Neural crest cell (in vitro differentiated cells): ENCODE measurements around the gene RABL2A. TPM values are rescaled to one million over a fixed set of nuclear protein-coding genes. Genes with fewer than 3 reads are reported as not detected.
A peak's percentile ranks its signal among the peaks of the same experiment; 100 is the strongest.
"Not testable (repeated sequence)": the region's sequence is repeated elsewhere in the genome, so short reads cannot be mapped to it uniquely, and the experiment has no call there.

Source experiments
- DNase-seq: peaks from one replicate; pipeline ENCODE4 v3.0.0; 2021; ENCODE audit warnings: low read depth, mixed read lengths, low spot score
- H3K27ac Mint-ChIP-seq: one replicate; pipeline ENCODE4 v1.8.0; 2021; ENCODE audit warnings: mild to moderate bottlenecking, mixed read lengths; ENCODE audit not compliant: unreplicated experiment
- H3K27me3 Mint-ChIP-seq: 2 replicates; pipeline ENCODE4 v1.8.0; 2021; ENCODE audit warnings: low read depth, mild to moderate bottlenecking, mixed read lengths
- H3K36me3 Mint-ChIP-seq: 2 replicates; pipeline ENCODE4 v1.8.0; 2021; ENCODE audit warnings: low read depth, mild to moderate bottlenecking, mixed read lengths
- H3K4me1 Mint-ChIP-seq: 2 replicates; pipeline ENCODE4 v1.8.0; 2021; ENCODE audit warnings: mixed read lengths
- H3K4me3 Mint-ChIP-seq: one replicate; pipeline ENCODE4 v1.8.0; 2021; ENCODE audit warnings: mild to moderate bottlenecking, mixed read lengths
- H3K9me3 Mint-ChIP-seq: 2 replicates; pipeline ENCODE4 v1.8.0; 2021; ENCODE audit warnings: mixed read lengths
- total RNA-seq: library from RNA; stranded (reverse); gene quantifications from 2 replicates; pipeline ENCODE4 v1.2.1, GENCODE V29; 2021
- TF ChIP-seq, protein P1 (sequence below): fragments of 200-600 bp; sonication (generic); conservative IDR thresholded peaks from 2 replicates; pipeline ENCODE4 v1.5.0; 2021; ENCODE audit warnings: antibody characterized with exemption, mild to moderate bottlenecking

Gene RABL2A
- total RNA-seq, 1 donor from 2014 or later: 35.4 TPM

DNA sequence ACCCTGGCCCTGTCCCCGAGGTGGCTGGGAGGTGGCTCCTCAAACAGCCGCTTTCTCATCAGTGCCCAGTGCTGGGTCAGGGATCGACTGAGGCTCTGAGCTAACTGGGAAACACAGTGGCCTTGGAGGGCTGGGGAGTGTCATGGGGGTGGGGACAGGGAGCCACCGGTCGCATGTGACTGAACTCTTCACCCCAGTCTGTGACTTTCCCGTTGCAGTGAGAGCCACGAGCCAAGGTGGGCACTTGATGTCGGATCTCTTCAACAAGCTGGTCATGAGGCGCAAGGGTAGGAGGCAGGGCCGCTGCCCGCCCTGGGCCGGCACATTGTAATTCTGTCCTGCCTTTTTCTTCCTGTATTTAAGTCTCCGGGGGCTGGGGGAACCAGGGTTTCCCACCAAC is 28.9 kb upstream of the RABL2A start:
- not testable (repeated sequence) for DNase-seq, H3K9me3 Mint-ChIP-seq, H3K36me3 Mint-ChIP-seq, H3K27ac Mint-ChIP-seq, H3K27me3 Mint-ChIP-seq, H3K4me1 Mint-ChIP-seq, H3K4me3 Mint-ChIP-seq

DNA sequence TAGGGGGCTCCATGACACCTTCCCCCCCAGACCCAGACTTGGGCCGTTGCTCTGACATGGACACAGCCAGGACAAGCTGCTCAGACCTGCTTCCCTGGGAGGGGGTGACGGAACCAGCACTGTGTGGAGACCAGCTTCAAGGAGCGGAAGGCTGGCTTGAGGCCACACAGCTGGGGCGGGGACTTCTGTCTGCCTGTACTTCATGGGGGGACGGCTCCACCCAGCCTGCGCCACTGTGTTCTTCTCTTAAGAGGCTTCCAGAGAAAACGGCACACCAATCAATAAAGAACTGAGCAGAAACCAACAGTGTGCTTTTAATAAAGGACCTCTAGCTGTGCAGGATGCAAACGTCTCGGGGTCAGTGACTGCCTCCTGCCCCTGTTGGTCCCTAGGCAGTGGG is 28.3 kb upstream of the RABL2A start:
- not testable (repeated sequence) for H3K4me1 Mint-ChIP-seq, H3K27ac Mint-ChIP-seq, DNase-seq, H3K36me3 Mint-ChIP-seq, H3K4me3 Mint-ChIP-seq, H3K9me3 Mint-ChIP-seq, H3K27me3 Mint-ChIP-seq

DNA sequence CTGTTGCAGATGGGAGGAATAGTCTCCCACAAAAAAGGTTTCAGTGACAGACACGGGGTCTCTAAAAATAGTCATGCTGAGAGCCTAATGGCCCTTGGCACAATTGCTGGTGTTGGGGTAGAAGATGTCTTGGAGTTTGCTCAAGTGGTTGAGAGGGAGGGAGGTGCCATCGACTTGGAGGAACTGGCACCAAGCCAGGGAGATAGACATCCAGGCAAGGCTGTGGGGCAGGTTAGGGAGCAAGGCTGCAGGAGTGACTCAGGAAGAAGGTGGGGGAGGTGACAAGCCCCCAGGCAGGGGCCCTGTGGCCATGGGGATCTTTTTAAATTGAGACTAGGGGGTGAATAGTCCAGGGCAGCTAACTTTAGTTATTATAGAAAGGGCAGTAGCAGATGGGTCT is 27.9 kb upstream of the RABL2A start:
- not testable (repeated sequence) for H3K36me3 Mint-ChIP-seq, H3K27ac Mint-ChIP-seq, H3K27me3 Mint-ChIP-seq, DNase-seq, H3K9me3 Mint-ChIP-seq, H3K4me1 Mint-ChIP-seq
- H3K4me3 Mint-ChIP-seq: peak overlapping the region; percentile 52

DNA sequence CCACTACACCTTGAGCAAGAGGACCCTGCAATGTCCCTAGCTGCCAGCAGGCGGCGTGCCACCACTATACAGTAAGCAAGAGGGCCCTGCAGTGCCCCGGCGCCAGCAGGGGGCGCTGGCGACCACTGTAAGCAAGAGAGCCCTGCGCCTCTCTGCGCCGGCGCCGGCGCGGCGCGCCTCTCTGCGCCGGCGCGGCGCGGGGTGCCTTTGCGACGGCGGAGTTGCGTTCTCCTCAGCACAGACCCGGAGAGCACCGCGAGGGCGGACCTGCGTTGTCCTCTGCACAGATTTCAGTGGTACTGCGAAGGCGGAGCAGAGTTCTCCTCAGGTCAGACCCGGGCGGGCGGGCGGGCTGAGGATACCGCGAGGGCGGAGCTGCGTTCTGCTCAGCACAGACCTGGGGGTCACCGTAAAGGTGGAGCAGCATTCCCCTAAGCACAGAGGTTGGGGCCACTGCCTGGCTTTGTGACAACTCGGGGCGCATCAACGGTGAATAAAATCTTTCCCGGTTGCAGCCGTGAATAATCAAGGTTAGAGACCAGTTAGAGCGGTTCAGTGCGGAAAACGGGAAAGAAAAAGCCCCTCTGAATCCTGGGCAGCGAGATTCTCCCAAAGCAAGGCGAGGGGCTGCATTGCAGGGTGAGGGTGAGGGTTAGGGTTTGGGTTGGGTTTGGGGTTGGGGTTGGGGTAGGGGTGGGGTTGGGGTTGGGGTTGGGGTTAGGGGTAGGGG is 24.9 kb upstream of the RABL2A start:
- TF ChIP-seq, protein P1, sequence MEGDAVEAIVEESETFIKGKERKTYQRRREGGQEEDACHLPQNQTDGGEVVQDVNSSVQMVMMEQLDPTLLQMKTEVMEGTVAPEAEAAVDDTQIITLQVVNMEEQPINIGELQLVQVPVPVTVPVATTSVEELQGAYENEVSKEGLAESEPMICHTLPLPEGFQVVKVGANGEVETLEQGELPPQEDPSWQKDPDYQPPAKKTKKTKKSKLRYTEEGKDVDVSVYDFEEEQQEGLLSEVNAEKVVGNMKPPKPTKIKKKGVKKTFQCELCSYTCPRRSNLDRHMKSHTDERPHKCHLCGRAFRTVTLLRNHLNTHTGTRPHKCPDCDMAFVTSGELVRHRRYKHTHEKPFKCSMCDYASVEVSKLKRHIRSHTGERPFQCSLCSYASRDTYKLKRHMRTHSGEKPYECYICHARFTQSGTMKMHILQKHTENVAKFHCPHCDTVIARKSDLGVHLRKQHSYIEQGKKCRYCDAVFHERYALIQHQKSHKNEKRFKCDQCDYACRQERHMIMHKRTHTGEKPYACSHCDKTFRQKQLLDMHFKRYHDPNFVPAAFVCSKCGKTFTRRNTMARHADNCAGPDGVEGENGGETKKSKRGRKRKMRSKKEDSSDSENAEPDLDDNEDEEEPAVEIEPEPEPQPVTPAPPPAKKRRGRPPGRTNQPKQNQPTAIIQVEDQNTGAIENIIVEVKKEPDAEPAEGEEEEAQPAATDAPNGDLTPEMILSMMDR: peak; percentile 55
- H3K27me3 Mint-ChIP-seq, DNase-seq, H3K4me1 Mint-ChIP-seq, H3K27ac Mint-ChIP-seq, H3K36me3 Mint-ChIP-seq, H3K9me3 Mint-ChIP-seq: not testable (repeated sequence)
- peak overlapping the region; percentile 76 for H3K4me3 Mint-ChIP-seq

DNA sequence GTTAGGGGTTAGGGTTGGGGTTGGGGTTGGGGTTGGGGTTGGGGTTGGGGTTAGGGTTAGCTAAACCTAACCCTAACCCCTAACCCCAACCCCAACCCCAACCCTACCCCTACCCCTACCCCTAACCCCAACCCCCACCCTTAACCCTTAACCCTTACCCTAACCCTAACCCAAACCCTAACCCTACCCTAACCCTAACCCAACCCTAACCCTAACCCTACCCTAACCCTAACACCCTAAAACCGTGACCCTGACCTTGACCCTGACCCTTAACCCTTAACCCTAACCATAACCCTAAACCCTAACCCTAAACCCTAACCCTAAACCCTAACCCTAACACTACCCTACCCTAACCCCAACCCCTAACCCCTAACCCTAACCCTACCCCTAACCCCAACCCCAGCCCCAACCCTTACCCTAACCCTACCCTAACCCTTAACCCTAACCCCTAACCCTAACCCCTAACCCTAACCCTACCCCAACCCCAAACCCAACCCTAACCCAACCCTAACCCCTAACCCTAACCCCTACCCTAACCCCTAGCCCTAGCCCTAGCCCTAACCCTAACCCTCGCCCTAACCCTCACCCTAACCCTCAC is 24.1 kb upstream of the RABL2A start:
- H3K27ac Mint-ChIP-seq: no peak overlapping the region
- peaks cover 4% of the 10 kb centered on the region for H3K36me3 Mint-ChIP-seq
- H3K4me1 Mint-ChIP-seq: peaks cover 8% of the 10 kb centered on the region
- H3K4me3 Mint-ChIP-seq: peak overlapping the region; percentile 98
- H3K27me3 Mint-ChIP-seq: peaks cover 2% of the 10 kb centered on the region
- peaks cover 4% of the 10 kb centered on the region for H3K9me3 Mint-ChIP-seq
- DNase-seq: no peak
- TF ChIP-seq, protein P1: no peak

DNA sequence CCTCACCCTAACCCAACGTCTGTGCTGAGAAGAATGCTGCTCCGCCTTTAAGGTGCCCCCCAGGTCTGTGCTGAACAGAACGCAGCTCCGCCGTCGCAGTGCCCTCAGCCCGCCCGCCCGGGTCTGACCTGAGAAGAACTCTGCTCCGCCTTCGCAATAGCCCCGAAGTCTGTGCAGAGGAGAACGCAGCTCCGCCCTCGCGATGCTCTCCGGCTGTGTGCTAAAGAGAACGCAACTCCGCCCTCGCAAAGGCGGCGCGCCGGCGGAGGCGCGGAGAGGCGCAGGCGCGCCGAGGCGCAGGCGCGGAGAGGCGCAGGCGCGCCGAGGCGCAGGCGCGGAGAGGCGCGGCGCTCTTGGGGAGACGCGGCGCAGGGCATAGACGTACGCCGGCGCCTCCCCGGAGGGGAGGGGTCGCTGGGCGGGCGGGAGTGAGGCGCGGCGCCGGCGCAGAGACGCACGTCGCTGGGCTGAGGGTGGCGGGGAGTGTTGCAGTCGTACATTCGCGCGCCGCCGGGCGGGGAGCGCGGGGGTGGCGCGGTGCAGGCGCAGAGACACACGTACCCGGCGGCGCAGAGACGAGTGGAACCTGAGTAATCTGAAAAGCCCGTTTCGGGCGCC is 23.5 kb upstream of the RABL2A start:
- not testable (repeated sequence) for H3K27me3 Mint-ChIP-seq, H3K9me3 Mint-ChIP-seq, H3K36me3 Mint-ChIP-seq, H3K4me1 Mint-ChIP-seq
- Mint-ChIP-seq H3K27ac (peak overlapping the region; percentile 97), H3K4me3 (peak overlapping the region; percentile 98)
- peak; percentile 62 for DNase-seq

DNA sequence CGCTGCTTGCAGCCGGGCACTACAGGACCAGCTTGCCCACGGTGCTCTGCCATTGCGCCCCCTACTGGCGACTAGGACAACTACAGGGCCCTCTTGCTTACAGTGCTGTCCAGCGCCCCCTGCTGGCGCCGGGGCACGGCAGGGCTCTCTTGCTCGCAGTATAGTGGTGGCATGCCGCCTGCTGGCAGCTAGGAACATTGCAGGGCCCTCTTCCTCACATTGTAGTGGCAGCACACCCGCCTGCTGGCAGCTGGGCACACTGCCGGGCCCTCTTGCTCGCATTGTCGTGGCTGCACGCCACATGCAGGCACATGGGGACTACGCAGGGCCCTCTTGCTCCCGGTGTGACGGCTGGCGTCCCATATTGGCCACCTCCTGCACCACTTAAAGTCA is 23.0 kb upstream of the RABL2A start:
- TF ChIP-seq, protein P1: peak; percentile 94
- peak overlapping the region; percentile 97 for H3K27ac Mint-ChIP-seq
- peak; percentile 90 for DNase-seq

DNA sequence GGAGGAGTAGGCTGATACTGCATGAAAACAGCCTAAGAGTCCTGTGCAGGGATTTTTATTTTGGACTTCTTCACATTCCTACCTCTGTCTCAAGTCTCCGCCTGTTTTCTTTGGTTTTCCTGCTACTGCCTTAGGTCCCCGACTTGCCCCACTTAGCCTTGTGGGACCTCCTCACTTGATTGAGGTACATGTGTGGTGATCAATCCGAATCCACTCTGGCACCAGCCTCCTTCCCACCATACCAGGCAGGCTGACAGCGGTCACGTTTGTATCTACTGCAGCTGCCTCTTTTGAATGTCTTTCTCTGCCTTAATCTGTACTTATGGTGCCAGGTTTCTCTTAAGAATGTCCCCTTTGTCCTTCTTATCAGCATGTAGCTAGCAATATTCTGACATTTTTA is 22.4 kb upstream of the RABL2A start:
- H3K9me3 Mint-ChIP-seq, H3K27me3 Mint-ChIP-seq, H3K27ac Mint-ChIP-seq, H3K36me3 Mint-ChIP-seq, H3K4me1 Mint-ChIP-seq, DNase-seq: not testable (repeated sequence)
- H3K4me3 Mint-ChIP-seq: peak overlapping the region; percentile 98

More for the DNA sequence above, 23.0 kb upstream of the RABL2A start:
- not testable (repeated sequence) for H3K36me3 Mint-ChIP-seq, H3K9me3 Mint-ChIP-seq, H3K27me3 Mint-ChIP-seq, H3K4me1 Mint-ChIP-seq
- H3K4me3 Mint-ChIP-seq: peak overlapping the region; percentile 98

DNA sequence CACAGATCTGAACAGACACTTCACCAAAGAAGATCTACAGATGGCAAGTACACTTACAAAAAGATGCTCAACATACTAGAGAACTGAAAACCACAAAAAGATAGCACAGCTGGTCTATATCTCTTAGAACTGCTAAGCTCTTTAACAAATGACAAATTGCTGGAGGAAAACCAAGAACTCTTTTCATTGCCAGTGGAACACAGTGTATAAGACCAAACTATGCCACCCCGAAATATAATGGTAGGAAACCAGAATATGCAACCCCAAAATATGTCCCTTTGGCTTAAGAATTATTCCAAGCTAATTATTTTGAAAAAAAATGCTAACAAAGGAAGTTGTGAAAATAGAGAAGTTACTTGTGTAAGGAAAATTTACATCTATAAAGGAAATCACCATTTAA is 21.0 kb upstream of the RABL2A start:
- DNase-seq, H3K36me3 Mint-ChIP-seq, H3K4me1 Mint-ChIP-seq, H3K9me3 Mint-ChIP-seq, H3K4me3 Mint-ChIP-seq, H3K27ac Mint-ChIP-seq, H3K27me3 Mint-ChIP-seq: not testable (repeated sequence)

DNA sequence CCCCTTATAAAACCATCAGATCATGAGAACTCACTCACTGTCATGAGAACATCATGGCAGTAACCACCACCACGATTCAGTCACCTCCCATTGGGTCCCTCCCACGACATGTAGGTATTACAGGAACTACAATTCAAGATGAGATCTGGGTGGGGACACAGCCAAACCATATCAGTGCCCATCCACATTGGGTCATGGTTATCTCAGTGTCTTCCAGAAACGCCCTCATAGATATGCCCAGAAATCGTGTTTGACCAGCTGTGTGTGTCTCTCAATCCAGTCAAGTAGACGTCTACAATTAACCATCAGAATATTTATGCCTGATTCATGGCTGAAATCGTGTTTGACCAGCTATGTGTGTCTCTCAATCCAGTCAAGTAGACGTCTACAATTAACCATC is 17.2 kb upstream of the RABL2A start:
- not testable (repeated sequence) for H3K4me1 Mint-ChIP-seq, H3K9me3 Mint-ChIP-seq, H3K27ac Mint-ChIP-seq, H3K36me3 Mint-ChIP-seq, H3K4me3 Mint-ChIP-seq, H3K27me3 Mint-ChIP-seq, DNase-seq

DNA sequence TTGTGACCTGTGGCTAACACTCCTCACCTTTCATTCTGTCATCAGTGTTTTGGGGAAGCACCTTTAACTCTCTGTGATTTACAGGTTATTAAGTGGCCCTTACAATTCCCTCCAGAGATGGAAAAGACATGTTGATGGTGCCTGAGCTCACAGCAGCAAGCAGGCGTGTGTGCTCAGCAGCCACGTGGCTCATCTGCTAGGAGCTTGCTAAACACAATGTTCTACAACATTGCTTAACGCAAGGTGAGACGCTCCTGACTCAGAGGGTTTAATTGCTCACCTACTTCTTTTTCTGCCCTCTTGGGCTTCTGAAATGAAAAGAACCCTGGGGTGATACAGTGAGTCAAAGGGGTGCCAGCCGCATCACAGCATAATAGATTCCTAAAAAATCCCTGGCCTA is 6.1 kb upstream of the RABL2A start:
- not testable (repeated sequence) for H3K9me3 Mint-ChIP-seq, H3K4me3 Mint-ChIP-seq, DNase-seq, H3K27me3 Mint-ChIP-seq, H3K4me1 Mint-ChIP-seq, H3K36me3 Mint-ChIP-seq, H3K27ac Mint-ChIP-seq
